ES-I3 (cell line): ENCODE results near the gene AKIRIN1.
"Not testable (repeated sequence)": the region's sequence is repeated elsewhere in the genome, so short reads cannot be mapped to it uniquely, and the experiment has no call there.

Source experiments
- H3K36me3 ChIP-seq: 2 replicates; pipeline ENCODE4 v1.6.1; 2013; ENCODE audit warnings: mild to moderate bottlenecking, low read length, control low read depth, moderate library complexity; ENCODE audit not compliant: insufficient read depth
- H3K4me1 ChIP-seq: 2 replicates; pipeline ENCODE4 v1.6.1; 2013; ENCODE audit warnings: mild to moderate bottlenecking, control low read depth, low read length; ENCODE audit not compliant: insufficient read depth
- H3K9ac ChIP-seq: 2 replicates; pipeline ENCODE4 v1.6.1; 2013; ENCODE audit warnings: low read depth, mild to moderate bottlenecking, low read length, moderate library complexity
- H3K9me3 ChIP-seq: 2 replicates; pipeline ENCODE4 v1.6.1; 2013; ENCODE audit warnings: mild to moderate bottlenecking, low read length, moderate library complexity; ENCODE audit not compliant: control insufficient read depth, insufficient read depth

AKIRIN1 gene

DNA sequence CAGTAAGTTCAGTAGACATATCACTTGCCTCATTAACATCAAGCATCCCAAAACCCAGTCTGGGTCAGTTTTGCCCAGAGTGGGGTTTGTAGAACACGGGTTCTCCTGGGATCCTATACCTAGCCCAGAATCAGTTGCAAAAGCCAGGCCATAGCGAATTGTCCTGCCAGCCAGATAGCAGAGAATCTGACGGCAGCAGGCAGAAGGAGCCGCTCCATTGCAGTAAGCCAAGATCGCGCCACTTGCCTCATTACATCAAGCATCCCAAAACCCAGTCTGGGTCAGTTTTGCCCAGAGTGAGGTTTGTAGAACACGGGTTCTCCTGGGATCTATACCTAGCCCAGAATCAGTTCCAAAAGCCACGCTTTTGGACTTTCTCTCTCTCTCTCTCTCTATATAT, 54.2 kb downstream of the AKIRIN1 start:
- no peak overlapping the region for H3K9ac ChIP-seq
- peaks cover 15% of the 10 kb centered on the region for H3K36me3 ChIP-seq
- H3K9me3 ChIP-seq: no peaks in the 10 kb centered on the region
- peaks cover 2% of the 10 kb centered on the region; the same call in 1 of the 2 replicates for H3K4me1 ChIP-seq

DNA sequence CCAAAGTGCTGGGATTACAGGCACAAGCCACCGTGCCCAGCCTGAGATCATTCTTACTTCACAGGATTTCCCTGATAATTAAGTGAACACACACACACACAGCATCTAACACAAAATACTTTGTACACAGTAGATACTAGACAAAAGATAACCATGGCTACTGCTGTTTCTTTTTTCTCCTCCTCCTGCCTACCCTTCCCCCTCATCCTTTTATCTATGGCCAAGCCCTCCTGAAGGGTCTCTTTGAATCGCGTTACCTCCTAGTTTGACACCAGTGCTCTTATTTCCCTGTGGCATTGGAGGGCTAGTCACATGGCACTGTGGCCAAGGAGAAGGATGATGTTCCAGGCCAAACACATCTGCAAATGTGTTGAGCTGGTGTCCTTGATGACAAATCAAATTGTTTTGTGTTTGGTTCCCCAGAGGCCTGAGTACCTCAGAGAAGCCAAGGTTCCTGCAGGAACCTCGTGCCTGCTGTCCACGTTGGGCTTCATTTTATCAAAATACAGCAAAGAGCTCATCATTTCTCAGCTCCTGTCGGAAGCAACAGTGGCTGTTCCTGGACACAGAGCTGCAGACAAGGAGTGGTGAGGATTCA, 55.6 kb downstream of the AKIRIN1 start:
- peaks cover 11% of the 10 kb centered on the region; the same call in 1 of the 2 replicates for H3K36me3 ChIP-seq
- no peak overlapping the region for H3K9ac ChIP-seq
- H3K4me1 ChIP-seq: peaks cover 6% of the 10 kb centered on the region; the same call in 1 of the 2 replicates
- no peaks in the 10 kb centered on the region for H3K9me3 ChIP-seq

DNA sequence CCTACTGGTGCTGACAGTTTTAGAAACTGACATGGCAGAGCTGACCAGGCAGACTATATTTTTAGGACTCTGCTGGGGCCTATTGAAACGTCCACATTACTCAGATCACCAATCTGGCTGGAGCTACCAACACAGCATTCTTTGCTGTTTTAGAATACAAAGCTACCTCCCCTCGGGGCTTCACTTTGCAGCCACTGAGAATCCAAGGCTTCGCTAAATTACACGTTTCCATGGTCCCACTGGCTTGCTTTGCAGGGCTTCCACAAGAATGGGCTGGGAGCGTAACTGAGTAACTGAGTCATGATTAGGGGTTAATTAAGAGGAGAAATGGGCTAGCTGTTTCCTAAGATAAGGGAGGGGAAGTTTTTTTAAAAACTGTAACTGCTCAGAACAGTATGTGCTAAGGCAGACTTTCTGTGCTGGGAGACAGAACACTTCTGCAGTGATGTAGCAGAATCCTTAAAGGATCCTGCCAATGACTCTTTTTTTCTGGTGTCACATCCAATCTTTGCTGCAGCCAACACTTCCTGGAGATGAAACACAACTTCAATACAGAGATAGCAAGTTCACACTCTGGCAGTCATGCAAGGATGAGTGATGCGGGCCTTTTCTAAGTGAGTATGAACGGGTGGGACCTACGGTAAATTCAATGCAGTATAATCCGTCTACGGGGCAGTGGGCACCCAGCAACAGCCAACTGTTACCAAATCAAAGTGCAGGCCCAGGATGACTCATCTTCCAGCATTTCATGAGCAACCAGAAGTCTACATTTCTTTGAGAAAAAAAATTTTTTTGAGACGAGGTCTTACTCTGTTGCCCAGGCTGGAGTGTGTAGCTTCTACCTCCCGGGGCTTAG, 56.5 kb downstream of the AKIRIN1 start:
- H3K36me3 ChIP-seq: peaks cover 11% of the 10 kb centered on the region; the same call in 1 of the 2 replicates
- no peaks in the 10 kb centered on the region for H3K9me3 ChIP-seq
- peaks cover 14% of the 10 kb centered on the region for H3K4me1 ChIP-seq
- H3K9ac ChIP-seq: no peak overlapping the region

DNA sequence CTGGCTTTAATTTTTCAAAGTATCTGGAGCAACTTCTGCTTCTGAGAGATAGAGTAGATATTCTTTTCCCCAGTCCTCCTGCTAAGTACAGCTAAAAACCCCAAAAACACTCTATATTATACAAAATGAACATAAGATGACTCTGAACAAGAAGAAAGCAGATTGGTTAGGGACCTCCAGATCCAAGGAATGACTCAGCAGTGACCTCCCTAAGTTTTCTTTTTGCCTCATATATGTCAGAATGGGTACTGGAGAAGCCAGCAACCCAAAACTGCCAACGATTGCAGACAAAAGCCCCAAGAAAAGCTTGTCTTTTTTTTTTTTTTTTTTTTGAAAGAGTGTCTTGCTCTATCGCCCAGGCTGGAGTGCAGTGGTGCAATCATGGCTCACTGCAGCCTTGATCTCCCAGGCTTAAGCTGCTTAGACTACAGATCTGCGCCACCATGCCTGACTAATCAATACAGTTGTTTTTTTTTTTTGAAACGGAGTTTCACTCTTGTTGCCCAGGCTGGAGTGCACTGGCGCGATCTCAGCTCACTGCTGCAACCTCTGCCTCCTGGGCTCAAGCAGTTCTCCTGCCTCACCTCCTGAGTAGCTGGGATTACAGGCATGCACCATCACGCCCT, 57.8 kb downstream of the AKIRIN1 start:
- peaks cover 11% of the 10 kb centered on the region; the same call in 1 of the 2 replicates for H3K36me3 ChIP-seq
- no peak overlapping the region for H3K9ac ChIP-seq
- peaks cover 14% of the 10 kb centered on the region for H3K4me1 ChIP-seq
- no peaks in the 10 kb centered on the region for H3K9me3 ChIP-seq

DNA sequence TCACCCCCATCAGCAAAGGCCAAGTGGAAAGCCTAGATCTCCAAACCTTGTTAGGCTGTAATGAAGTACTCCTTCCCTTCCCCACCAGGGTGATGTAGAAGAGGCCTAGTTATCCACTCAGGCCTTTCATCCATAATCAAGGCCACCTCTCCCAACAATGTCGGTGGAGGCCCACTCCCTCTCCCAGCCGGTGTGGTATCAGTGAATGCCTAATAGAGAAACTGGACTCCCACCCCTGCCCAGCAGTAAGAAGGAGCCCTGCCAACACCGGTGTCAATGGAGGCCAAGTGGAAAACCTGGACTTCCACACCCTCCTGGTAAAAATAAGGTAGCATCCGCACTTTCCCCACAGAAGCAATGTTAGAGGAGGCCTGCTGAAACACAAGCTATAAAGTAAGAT, 58.9 kb downstream of the AKIRIN1 start:
- no peaks in the 10 kb centered on the region for H3K9me3 ChIP-seq
- H3K4me1 ChIP-seq: peaks cover 14% of the 10 kb centered on the region
- H3K9ac ChIP-seq: no peak overlapping the region
- H3K36me3 ChIP-seq: peaks cover 9% of the 10 kb centered on the region; the same call in 1 of the 2 replicates

DNA sequence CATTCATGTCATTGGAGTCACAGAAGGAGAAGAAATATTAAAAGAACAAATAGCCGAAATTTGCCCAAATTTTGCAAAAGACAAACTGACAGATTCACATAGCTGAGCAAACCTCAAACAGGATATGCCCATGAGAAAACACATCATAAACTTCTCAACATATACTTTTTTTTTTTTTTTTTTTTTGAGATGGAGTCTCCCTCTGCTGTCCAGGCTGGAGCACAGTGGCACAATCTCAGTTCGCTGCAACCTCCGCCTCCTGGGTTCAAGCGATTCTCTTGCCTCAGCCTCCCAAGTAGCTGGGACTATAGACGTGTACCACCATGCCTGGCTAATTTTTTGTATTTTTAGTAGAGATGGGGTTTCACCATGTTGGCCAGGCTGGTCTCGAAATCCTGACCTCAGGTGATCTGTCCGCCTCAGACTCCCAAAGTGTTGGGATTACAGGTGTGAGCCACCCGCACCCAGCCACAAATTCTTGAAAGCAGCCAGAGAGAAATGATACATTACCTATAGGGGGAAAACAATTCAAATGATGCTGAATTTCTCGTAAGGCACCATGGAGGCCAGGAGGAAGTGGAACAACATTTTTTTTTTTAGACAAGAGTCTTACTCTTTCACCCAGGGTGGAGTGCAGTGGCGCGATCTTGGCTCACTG, 60.2 kb downstream of the AKIRIN1 start:
- H3K9ac ChIP-seq, H3K9me3 ChIP-seq, H3K36me3 ChIP-seq: not testable (repeated sequence)
- H3K4me1 ChIP-seq: peaks cover 14% of the 10 kb centered on the region

DNA sequence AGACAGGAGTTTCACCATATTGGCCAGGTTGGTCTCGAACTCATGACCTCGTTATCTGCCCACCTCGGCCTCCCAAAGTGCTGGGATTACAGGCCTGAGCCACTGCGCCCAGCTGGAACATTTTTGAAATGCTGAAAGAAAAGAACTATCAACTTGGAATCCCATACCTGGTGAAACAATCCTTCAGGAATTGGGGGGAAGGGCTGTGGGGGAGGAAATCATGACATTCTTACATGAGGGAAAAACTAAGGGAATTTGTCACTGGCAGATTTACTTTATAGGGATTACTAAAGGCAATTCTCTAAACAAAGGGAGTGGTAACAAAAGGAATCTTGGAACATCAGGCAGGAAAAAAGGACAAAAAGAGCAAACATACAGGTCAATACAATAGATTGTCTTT, 60.9 kb downstream of the AKIRIN1 start:
- no peak overlapping the region for H3K9ac ChIP-seq
- H3K4me1 ChIP-seq: peaks cover 14% of the 10 kb centered on the region
- no peaks in the 10 kb centered on the region for H3K9me3 ChIP-seq
- peaks cover 4% of the 10 kb centered on the region; the same call in 1 of the 2 replicates for H3K36me3 ChIP-seq

DNA sequence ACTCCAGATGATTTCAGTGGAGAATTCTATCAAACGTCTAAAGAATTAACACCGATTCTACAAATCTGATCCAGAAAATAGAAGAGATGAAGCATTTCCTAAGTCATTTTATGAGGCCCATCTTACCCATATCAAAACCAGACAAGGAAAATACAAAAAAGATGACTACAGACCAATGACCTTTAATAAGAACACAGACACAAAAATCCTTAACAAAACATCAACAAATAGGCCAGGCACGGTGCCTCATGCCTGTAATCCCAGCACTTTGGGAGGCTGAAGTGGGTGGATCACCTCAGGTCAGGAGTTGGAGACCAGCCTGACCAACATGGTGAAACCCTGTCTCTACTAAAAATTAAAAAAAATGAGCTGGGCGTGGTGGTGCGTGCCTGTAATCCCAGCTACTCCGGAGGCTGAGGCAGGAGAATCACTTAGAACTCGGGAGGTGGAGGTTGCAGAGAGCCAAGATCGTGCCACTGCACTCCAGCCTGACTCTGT, 64.2 kb downstream of the AKIRIN1 start:
- H3K9me3 ChIP-seq: not testable (repeated sequence)

More for the DNA sequence above, 64.2 kb downstream of the AKIRIN1 start:
- H3K4me1 ChIP-seq: peaks cover 11% of the 10 kb centered on the region
- H3K36me3 ChIP-seq, H3K9ac ChIP-seq: not testable (repeated sequence)
